T1000 (cell line): ENCODE data around the gene RAD51B.

Experiments used
- DNase-seq: peaks from one replicate; lab custom pipeline; 2025; ENCODE audit warnings: mixed read lengths; lab: John Stamatoyannopoulos, UW

The RAD51B gene

DNA sequence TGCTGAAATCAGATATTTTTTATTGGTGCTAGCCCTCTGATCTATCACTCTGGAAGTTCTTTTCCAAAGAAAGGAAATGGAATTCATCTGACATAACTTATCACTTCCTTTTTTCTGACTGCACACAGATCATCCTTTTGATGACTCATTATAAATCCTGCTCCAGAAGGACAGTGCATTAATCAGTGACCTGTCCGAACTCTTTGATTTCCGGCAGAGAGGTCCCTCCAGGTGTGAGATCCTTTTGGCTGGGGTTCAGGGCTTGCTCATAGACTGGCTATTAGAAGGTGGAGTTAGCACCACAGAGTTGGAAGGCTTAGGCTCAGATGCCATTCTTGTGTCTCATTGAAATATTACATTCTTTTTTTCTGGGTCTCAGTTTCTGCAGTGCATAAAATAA is 645.1 kb downstream of the RAD51B start:
- DNase-seq: peak; percentile 20

DNA sequence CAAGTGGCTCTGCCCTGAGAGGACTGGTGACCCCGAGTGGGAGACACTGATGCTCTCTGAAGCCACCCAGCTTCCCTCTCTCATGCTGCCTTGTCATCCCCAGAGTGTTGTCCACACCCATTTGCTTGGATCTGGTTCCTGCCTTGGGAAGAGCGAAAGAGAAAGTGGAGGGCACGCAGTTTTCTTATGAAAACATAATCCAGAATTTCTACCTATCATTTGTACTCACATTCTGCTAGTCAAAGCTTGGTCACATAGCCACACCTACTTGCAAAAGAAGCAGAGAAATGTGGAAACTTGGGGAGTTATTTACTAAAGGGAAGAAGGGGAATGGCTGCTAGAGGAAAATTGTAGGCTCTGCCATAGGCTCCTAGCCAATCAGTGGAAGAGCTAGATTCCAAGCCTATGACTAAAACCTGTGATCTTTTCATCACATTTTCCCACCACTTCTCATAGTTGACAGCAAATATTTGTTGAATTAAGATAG is 647.0 kb downstream of the RAD51B start:
- no peak for DNase-seq

GRCh38 chr14:68467425-68467824 is 647.8 kb downstream of the RAD51B start:
- DNase-seq: no peak

DNA sequence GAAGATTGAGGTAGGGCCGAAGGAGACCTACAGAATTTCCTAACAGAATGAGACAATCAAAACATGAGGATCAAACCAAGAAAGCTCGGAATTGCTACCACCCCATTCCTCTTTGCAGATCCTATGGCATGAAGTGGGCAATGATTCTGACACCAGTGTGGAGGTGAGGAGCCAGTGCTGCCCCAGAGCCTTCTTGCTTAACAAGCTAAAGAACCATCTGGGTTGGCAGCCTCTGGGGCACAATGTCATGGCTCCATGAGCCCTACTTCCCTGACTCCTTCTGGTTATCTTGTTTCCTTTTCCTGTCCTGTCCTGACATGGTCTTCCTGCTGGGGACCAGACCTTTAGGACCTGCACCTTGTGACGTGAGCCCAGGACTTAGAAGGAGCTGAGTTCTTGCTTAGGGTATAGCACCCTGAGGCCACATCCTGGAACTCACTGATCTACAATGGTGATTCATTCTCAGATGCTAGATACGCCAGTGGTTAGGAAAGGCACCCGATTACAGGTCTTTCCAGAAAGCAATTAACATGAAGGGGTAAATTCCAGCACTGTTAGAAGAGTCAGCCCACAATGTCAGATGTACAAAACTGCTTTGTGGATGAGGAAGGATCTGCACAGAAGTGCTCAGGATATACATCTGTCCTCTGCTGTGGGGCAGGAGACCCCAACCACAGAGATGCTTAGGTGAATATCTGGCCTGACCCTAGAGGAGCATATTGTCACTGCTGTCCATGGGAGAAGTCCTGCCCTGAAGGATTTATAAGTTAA is 649.0 kb downstream of the RAD51B start:
- no peak for DNase-seq

- no peak for DNase-seq
Observed at GRCh38 chr14:68469208-68469713, 649.7 kb downstream of the RAD51B start.

DNA sequence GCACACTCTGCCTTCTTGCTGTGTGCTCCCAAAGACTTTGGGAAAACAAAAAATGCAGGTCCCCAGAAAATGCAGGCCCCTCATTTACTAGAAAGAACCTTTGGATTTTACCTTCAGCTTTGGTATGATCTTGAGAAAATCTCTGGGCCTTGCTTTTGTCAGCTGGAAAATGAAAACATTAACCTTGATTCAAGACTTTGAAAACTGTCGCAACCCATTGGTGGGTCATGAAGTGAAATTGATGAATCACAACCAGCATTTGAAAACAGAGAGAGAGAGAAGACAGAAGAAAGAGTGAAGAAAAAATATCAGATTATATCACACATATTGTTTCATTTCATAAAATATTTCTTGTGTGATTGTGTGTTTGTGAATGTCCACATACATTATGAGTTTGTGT is 650.8 kb downstream of the RAD51B start:
- DNase-seq: no peak

DNA sequence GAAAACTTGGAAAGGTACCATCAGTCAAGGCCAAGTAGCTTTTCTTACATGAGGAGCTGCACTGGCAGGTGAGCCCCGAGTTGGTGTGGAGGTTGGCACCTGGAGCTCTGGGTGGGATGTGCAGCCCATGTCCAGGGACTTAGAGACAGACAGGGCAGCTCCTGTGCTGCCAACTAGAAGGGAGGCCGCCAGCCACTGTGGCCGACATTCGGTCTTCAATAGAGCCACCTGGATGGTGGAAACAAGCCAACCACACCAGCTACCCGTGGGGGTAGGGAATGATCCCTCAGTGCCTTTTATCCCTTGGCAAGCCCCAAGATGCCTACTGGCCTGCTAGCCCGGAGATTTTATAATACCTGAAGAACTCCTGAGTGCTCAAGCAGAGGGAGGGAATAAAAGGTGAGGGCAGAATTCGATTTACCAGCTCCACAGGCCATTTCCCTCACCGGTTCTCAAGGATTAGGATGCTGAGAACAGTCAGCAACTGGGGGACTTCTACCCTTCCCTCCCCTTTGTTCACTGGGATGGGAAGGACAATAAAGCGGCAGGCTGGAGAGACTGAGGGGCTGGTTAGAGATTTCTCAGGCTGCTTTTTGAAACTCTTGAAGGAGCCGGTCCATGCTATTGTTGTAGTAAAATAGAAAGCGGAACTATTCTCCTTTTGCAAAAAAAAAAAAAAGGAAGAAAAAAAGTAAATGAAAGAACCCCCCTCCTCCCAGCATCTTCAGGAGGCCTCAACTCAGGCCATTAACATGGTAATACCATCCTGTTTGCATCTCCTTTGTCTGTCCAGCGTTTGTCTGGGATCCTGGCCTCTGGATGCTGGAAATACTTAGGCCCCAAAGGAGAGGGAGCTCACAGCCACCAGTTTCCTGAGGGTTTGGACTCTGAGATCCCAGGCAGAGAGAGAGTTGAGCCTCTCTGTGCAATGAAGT is 651.7 kb downstream of the RAD51B start:
- DNase-seq: no peak

GRCh38 chr14:68471964-68472508 is 652.5 kb downstream of the RAD51B start:
- no peak for DNase-seq

DNA sequence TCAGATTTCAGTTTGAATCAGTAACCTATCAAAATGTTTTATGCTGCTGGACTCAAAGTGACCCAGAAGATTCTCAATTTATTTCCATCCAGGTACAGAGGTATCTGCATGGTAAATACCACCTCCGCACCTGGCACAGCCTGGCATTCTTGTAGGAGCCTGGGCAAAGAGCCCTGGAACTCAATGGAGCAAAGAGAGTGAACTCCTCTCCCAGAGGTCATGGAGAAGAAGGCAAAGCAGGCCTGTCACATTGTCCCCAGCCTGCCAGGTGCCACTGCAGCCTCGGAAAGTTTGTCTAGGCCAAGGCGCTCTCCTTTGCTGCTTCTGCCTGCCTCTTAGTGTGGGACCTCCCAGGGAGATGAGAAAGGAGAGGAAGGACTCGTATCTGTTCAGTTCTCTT is 653.5 kb downstream of the RAD51B start:
- no peak for DNase-seq

GRCh38 chr14:68473794-68474193 is 654.2 kb downstream of the RAD51B start:
- DNase-seq: no peak

DNA sequence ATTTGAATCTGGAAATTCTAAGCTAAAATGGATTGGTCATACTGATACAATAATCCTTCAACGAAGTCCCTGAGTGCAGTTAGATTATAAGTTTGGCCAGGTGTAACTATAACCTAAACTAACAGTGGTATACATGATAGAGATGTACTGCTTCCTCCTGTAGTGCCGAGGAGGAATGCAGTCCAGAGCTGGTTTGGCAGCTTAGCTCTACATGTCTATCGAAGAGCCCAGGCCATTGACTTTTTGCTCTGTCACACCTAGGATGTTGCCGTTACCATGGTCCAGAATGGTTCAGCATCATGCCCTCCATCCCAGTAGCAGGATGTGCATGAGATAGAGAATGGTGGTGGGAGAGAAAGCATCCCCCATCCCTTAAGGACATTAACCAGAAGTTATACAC is 655.2 kb downstream of the RAD51B start:
- DNase-seq: no peak

- DNase-seq: no peak
Observed at GRCh38 chr14:68475802-68476201, 656.2 kb downstream of the RAD51B start.

DNA sequence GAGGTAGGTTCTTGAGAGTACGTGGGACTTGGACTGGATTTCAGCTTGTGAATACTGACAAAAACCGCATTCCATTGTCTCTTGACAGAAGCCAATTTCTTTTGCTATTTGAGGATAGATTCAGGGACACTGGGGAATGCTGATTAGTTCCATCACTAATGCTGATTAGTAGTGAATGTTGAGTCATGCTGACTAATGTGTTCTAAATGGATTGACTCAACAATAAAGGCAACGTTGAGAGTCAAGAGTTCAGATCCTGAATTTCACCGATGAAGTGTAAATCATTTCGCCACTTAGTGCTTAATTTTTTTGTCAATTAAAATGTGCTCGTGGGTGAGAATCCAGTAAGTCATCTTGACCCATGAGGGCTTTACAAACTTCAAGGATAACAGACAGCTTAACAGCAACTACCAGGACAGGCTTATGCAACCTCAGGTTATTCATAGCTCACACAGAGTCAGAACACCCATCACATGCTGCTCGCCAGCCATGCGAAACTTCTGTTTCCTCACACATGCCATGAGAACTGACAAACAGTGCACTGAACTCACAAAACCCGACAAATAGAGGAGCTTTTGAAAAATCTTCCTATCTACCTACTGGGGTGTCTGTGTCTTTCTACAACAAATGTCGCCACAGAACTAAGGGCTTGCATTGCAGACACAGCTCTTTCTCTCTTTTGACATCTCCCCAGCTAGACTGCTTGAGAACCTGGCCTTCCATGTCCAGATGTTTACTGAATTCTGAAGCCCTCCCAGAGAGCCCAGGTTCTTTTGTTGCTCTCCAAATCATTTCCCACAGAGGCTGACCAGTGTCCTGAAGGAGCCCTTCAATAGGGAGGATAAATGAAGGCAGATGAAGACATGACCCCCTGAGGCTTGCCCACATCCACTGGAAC is 656.9 kb downstream of the RAD51B start:
- peak; percentile 40 for DNase-seq

GRCh38 chr14:68477110-68477455 is 657.5 kb downstream of the RAD51B start:
- DNase-seq: no peak

DNA sequence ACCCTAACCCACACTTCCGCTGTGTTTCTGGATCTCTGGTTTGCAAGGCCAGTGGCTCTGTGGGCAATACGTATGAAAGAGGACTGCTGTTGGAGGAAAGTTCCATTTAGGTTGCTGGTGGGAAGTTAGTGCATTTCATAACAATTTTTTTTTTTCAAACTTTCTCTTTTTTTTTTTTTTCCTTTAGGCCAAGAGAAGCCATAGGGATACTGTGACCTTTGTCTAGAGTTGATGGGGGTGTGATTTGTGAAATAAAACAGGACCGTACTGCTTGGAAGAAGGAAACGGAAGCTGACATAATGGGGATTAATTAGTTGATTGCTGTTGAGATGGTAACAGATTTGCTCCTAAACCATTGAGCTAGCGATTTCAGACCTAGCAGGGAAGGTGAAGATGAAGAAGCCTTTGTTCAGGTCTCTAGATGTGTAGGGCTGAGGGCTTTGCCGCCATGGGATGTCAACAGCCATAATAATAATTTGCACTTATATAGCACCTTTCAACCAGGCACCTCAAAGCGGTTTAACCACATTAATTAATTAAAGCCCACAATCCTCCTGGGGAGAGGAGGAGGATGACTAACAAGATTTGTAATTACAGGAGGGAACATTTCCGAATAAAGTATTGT is 658.0 kb downstream of the RAD51B start:
- DNase-seq: no peak

GRCh38 chr14:68479247-68479646 is 659.7 kb downstream of the RAD51B start:
- DNase-seq: no peak

- no peak for DNase-seq
Observed at GRCh38 chr14:68482018-68482417, 662.4 kb downstream of the RAD51B start.

DNA sequence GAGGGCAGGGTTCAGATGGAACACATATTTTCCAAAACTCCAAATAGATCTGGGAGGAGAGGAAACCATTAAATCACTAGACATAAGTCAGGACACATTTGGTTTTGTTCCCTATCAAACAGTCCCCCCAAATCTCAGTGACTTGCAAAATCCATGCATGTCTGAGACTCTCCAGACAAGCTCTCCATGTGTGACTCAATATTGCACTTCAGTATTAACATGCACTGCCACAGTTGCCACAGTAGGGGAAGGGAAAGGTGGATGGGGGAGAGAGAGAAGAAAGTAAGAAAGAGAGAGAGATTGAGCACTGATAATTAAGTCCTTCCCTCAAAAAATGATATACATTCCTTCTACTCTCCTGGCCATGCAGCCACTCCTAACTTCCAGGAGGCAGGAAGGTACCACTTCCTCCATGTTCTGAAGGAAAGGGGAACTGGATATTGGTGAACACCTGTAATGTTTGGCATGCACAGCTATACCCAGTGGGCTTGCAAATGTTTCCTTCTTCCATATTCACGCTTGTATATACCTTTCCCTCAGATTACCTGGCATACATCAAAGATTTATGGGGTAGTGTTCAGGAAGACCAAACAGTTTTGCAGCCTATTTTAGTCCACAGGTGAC is 663.3 kb downstream of the RAD51B start:
- DNase-seq: no peak

DNA sequence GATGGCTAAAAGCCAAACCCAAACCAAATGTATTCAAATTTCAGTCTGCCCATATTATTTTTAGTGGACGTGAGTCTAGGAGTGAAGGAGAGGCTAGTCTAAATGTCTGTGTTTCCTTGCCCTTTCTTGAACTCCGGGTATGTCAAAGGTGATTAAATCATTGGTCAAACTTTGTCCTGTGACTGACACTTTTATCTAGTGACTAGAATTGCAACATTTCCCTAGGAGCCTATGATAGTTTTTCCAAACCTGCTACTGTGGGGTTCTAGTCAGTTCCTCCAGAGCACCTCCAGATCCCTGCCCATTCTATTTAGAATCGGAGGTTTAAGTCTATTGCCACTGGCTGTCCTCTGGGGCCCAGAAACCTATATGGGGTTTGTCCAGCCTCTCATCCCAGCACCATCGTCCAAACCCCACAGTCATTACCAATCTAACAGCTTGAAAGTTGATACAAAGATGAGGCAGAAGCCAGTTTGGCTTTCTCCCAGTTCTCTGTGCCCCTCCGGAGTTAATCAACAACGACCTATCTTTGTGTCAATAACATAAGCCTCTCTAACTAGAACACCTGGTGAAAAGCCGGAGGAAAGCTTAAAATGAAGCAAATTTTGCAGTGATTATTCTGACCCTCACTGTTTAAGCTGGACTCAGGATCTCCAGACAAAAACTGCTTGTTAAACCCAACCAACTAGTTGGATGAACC is 666.6 kb downstream of the RAD51B start:
- DNase-seq: no peak

DNA sequence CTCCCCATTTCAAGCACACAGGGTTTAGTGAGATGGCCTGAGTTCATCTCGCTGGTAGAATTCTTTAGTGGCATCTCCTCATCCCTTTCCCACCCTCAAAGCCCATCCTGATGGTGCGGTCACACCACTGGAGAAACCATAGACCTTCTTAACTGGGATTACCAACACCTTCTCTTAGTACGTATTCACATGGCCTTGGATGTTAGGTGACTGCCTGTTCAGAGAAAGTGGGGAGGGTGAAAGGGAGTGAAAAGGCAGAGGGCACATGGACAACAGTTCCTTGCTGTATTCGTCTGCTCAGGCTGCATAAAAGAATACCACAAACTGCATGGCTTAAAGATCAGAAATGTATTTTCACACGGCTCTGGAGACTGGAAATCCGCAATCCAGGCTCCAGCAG is 667.2 kb downstream of the RAD51B start:
- no peak for DNase-seq
